Fibroblast of skin of scalp (primary cell): ENCODE data around the gene ICA1L. TPM values are rescaled to one million over a fixed set of nuclear protein-coding genes. Genes with fewer than 3 reads are reported as not detected.
"Not testable (repeated sequence)": the region's sequence is repeated elsewhere in the genome, so short reads cannot be mapped to it uniquely, and the experiment has no call there.

Experiments
- DNase-seq: peaks from one replicate; pipeline ENCODE4 v3.0.0-alpha.2; 2013
- polyA plus RNA-seq, 2 experiments: library from polyadenylated mRNA; unstranded; fragments of 120-200 nt; gene quantifications; one replicate each; pipeline ENCODE4 v1.2.1, GENCODE V29; 2013; ENCODE audit not compliant: insufficient read length in 2 of 2

ICA1L gene
- polyA plus RNA-seq (2013, experiment 1 of 2; ENCODE audit: insufficient read length), result 2.8 TPM
- 3.2 TPM for polyA plus RNA-seq (2013, experiment 2 of 2; ENCODE audit: insufficient read length)

- DNase-seq, result peak; percentile 66
Observed at GRCh38 chr2:202871300-202872141, at the start of gene ICA1L. Gene ICA1L (minus strand): TSS chr2:202871766. CDS start chr2:202829009, 42,757 bp downstream.

GRCh38 chr2:202918860-202919259 is 47.3 kb upstream of the ICA1L start:
- DNase-seq, result no peak

GRCh38 chr2:202912342-202913201 is 41.0 kb upstream of the ICA1L start:
- not testable (repeated sequence) for DNase-seq

GRCh38 chr2:202911512-202912341 is 40.2 kb upstream of the ICA1L start, which contains the start of the genes CARF and WDR12:
Gene CARF (plus strand): TSS chr2:202912275. CDS start chr2:202941903, 29,628 bp downstream.
Gene WDR12 (minus strand): TSS chr2:202911673. CDS start chr2:202911476, 197 bp downstream.
- DNase-seq, result peak; percentile 95

- no peak for DNase-seq
Observed at GRCh38 chr2:202911203-202911511, 39.6 kb upstream of the ICA1L start.

- DNase-seq, result no peak
Observed at GRCh38 chr2:202910698-202911097, 39.1 kb upstream of the ICA1L start.

GRCh38 chr2:202910250-202910649 is 38.7 kb upstream of the ICA1L start:
- DNase-seq, result not testable (repeated sequence)

GRCh38 chr2:202909394-202910192 is 38.0 kb upstream of the ICA1L start:
- DNase-seq, result peak; percentile 1

GRCh38 chr2:202908186-202908585 is 36.6 kb upstream of the ICA1L start:
- no peak for DNase-seq

GRCh38 chr2:202905507-202905906 is 33.9 kb upstream of the ICA1L start:
- DNase-seq, result not testable (repeated sequence)

- no peak for DNase-seq
Observed at GRCh38 chr2:202885190-202885589, 13.6 kb upstream of the ICA1L start.

- DNase-seq, result no peak
Observed at GRCh38 chr2:202883987-202884675, 12.6 kb upstream of the ICA1L start.

- DNase-seq, result no peak
Observed at GRCh38 chr2:202881570-202881969, 10.0 kb upstream of the ICA1L start.

GRCh38 chr2:202877699-202878098 is 6.1 kb upstream of the ICA1L start:
- DNase-seq, result no peak

- peak; percentile 62 for DNase-seq
Observed at GRCh38 chr2:202870431-202871299, 901 bp downstream of the ICA1L start.

- no peak for DNase-seq
Observed at GRCh38 chr2:202861987-202862386, 9.6 kb downstream of the ICA1L start.

GRCh38 chr2:202858601-202859000 is 13.0 kb downstream of the ICA1L start:
- no peak for DNase-seq

- DNase-seq, result peak; percentile 14
Observed at GRCh38 chr2:202849343-202849742, 22.2 kb downstream of the ICA1L start.

GRCh38 chr2:202848813-202849212 is 22.8 kb downstream of the ICA1L start:
- peak; percentile 19 for DNase-seq
